Sigmoid colon (tissue), 7 donors: Measurements from ENCODE around the gene KLHL40. TPM values are rescaled to one million over a fixed set of nuclear protein-coding genes. Genes with fewer than 3 reads are reported as not detected.

Experiments used
- DNase-seq: peaks from one replicate; pipeline ENCODE4 v3.0.0-alpha.2; 2019
- H3K27ac ChIP-seq, 4 donors: fragments of 200-600 bp; sonication (generic); one replicate each; pipeline ENCODE4 v1.5.1; 2016 to 2019; ENCODE audit warnings: mild to moderate bottlenecking in 1 of 4
- H3K27me3 ChIP-seq, 3 donors: fragments of 200-600 bp; sonication (generic); one replicate each; pipeline ENCODE4 v1.5.1; 2019; ENCODE audit warnings: mild to moderate bottlenecking in 1 of 3
- H3K36me3 ChIP-seq, 4 donors: fragments of 200-600 bp; sonication (generic); one replicate each; pipeline ENCODE4 v1.5.1; 2016 to 2019
- H3K4me1 ChIP-seq, 4 donors: fragments of 200-600 bp; sonication (generic); one replicate each; pipeline ENCODE4 v1.5.1; 2017 to 2019
- H3K4me3 ChIP-seq, 4 donors: fragments of 200-600 bp; sonication (generic); one replicate each; pipeline ENCODE4 v1.5.1; 2017 to 2019; ENCODE audit warnings: mild to moderate bottlenecking in 2 of 4, moderate library complexity in 1 of 4
- H3K9me3 ChIP-seq, 4 donors: fragments of 200-600 bp in 3 of 4; sonication (generic) in 3 of 4; one replicate each; pipeline versions ENCODE4 v1.5.1 to v1.6.1; 2013 to 2019
- CTCF ChIP-seq, 4 experiments: fragments of 450-650 bp in 3 of 4; fragments of 200-600 bp in 1 of 4; IDR thresholded peaks; one replicate each; pipeline ENCODE4 v1.5.1; 2016 to 2019; ENCODE audit warnings: antibody characterized with exemption in 4 of 4, mild to moderate bottlenecking in 3 of 4, moderate library complexity in 2 of 4
- EP300 ChIP-seq, 4 donors: sonication (generic); formaldehyde crosslinking; IDR thresholded peaks; one replicate each; pipeline ENCODE4 v1.6.1; 2017; ENCODE audit warnings: antibody characterized with exemption in 4 of 4
- POLR2A ChIP-seq, 2 donors: fragments of 450-650 bp; IDR thresholded peaks; one replicate each; pipeline ENCODE4 v1.6.1; 2016; ENCODE audit warnings: antibody characterized with exemption in 2 of 2, mild to moderate bottlenecking in 2 of 2, moderate library complexity in 2 of 2
- POLR2AphosphoS5 ChIP-seq, 4 donors: sonication (generic); formaldehyde crosslinking; IDR thresholded peaks; one replicate each; pipeline ENCODE4 v1.6.1; 2017; ENCODE audit warnings: antibody characterized with exemption in 4 of 4
- WGBS, 2 donors: extraction: QIAGEN DNeasy Blood & Tissue Kit; methylation state at CpG; one replicate each; pipeline ENCODE4 v1.1.7; 2013; 5-methylcytosine and 5-hydroxymethylcytosine counted together
- intact Hi-C: fragments of 100-400 bp; cut with DNase I; formaldehyde crosslinking; loops from one replicate; pipeline ENCODE4 v1.15.1; 2023
- polyA plus RNA-seq, 3 donors: library from polyadenylated mRNA; stranded (reverse); fragments of 200-250 nt; gene quantifications; one replicate each; pipeline ENCODE4 v1.2.3, GENCODE V29; 2013
- total RNA-seq, 4 donors: library from RNA; depleted of rRNA; stranded (reverse); fragments of >200 nt; gene quantifications; one replicate each; pipeline ENCODE4 v1.1.0, GENCODE V29; 2016
- donor health status: healthy with polysubstance abuse.
- donor health status: Bipolar disorder and iron deficiency.
- donor health status: healthy.

The KLHL40 gene
- total and polyA plus RNA-seq, 7 donors: under 0.01 TPM; not detected in 6

- 84 to 89% methylated on average over 9 of the region's 9 CpGs for WGBS, 2 donors
- Histone ChIP-seq H3K4me3 (peak overlapping the region in 2 of 4 donors; percentile 74 to 93), H3K9me3 (no peaks in the 10 kb centered on the region), H3K27ac (peak overlapping the region; percentile 93 to 98 (median 96)), H3K27me3 (no peaks in the 10 kb centered on the region), H3K36me3 (peaks cover 0 to 34% (median 0%) of the 10 kb centered on the region in 4 donors), H3K4me1 (peaks cover 0 to 68% (median 60%) of the 10 kb centered on the region in 4 donors)
- DNase-seq: no peak
- TF ChIP-seq POLR2AphosphoS5 (IDR thresholded peaks at IDR 0.05) (peak in 3 of 4 donors; percentile 23 to 46 (median 42)), POLR2A (IDR thresholded peaks at IDR 0.05) (no peak)
- intact Hi-C loops: loop anchor here (2.0 to 5.0 kb wide), 2 partner anchors 51 to 69 kb away; partner anchors contain the start of genes NKTR and SEC22C
Measured at GRCh38 chr3:42651248-42652091, 33.9 kb upstream of the KLHL40 start.

- TF ChIP-seq EP300 (IDR thresholded peaks at IDR 0.05): no peak
- no peak for TF ChIP-seq POLR2A (IDR thresholded peaks at IDR 0.05)
- no peak for TF ChIP-seq POLR2AphosphoS5 (IDR thresholded peaks at IDR 0.05)
- Histone ChIP-seq H3K27me3 (no peaks in the 10 kb centered on the region), H3K36me3 (peaks cover 0 to 27% (median 0%) of the 10 kb centered on the region in 4 donors), H3K4me1 (peaks cover 0 to 76% (median 63%) of the 10 kb centered on the region in 4 donors), H3K27ac (peak overlapping the region; percentile 93 to 98 (median 96)), H3K9me3 (no peaks in the 10 kb centered on the region), H3K4me3 (peak overlapping the region in 3 of 4 donors; percentile 74 to 96 (median 93))
- no peak for DNase-seq
- 46 to 58% methylated on average over 1 of the region's 1 CpG for WGBS, 2 donors
- intact Hi-C loops: loop anchor here (2.0 to 5.0 kb wide), 2 partner anchors 51 to 70 kb away; partner anchors contain the start of genes NKTR and SEC22C
Measured at GRCh38 chr3:42652251-42652610, 33.1 kb upstream of the KLHL40 start.

- Histone ChIP-seq H3K27me3 (no peaks in the 10 kb centered on the region), H3K27ac (peak overlapping the region; percentile 93 to 98 (median 96)), H3K4me3 (peak overlapping the region; percentile 74 to 96 (median 85)), H3K36me3 (peaks cover 0 to 21% (median 0%) of the 10 kb centered on the region in 4 donors), H3K4me1 (peaks cover 0 to 78% (median 64%) of the 10 kb centered on the region in 4 donors), H3K9me3 (no peaks in the 10 kb centered on the region)
- TF ChIP-seq POLR2AphosphoS5 (IDR thresholded peaks at IDR 0.05): peak; percentile 70 to 91 (median 86)
- no peak for TF ChIP-seq EP300 (IDR thresholded peaks at IDR 0.05)
- peak; percentile 63 to 68 for TF ChIP-seq POLR2A (IDR thresholded peaks at IDR 0.05)
- no peak for TF ChIP-seq CTCF (IDR thresholded peaks at IDR 0.05)
- WGBS, 2 donors: 29 to 38% methylated on average over 7 of the region's 7 CpGs
- DNase-seq: peak; percentile 85
- intact Hi-C loops: loop anchor here (2.0 to 5.0 kb wide), 2 partner anchors 52 to 70 kb away; partner anchors contain the start of genes NKTR and SEC22C
Measured at GRCh38 chr3:42652611-42653302, 32.6 kb upstream of the KLHL40 start.

GRCh38 chr3:42653303-42653559, 32.1 kb upstream of the KLHL40 start:
- Histone ChIP-seq H3K4me1 (peaks cover 0 to 77% (median 62%) of the 10 kb centered on the region in 4 donors), H3K9me3 (no peaks in the 10 kb centered on the region), H3K36me3 (peaks cover 0 to 22% (median under 1%) of the 10 kb centered on the region in 4 donors), H3K27me3 (no peaks in the 10 kb centered on the region), H3K4me3 (peak overlapping the region; percentile 74 to 96 (median 85)), H3K27ac (peak overlapping the region; percentile 93 to 98 (median 96))
- DNase-seq: no peak
- TF ChIP-seq EP300 (IDR thresholded peaks at IDR 0.05) (no peak), POLR2A (IDR thresholded peaks at IDR 0.05) (no peak), POLR2AphosphoS5 (IDR thresholded peaks at IDR 0.05) (no peak), CTCF (IDR thresholded peaks at IDR 0.05) (no peak)
- 41 to 65% methylated on average over 3 of the region's 3 CpGs for WGBS, 2 donors
- intact Hi-C loops: loop anchor here (2.0 to 5.0 kb wide), 2 partner anchors 52 to 71 kb away; partner anchors contain the start of genes NKTR and SEC22C

GRCh38 chr3:42653560-42654330, 31.6 kb upstream of the KLHL40 start, which contains the start of gene ZBTB47:
Gene ZBTB47 (plus strand): TSS chr3:42653697. CDS start chr3:42658356, 4,659 bp downstream.
- WGBS, 2 donors: 7 to 13% methylated on average over 31 of the region's 31 CpGs
- intact Hi-C loops: loop anchor here (2.0 to 5.0 kb wide), 2 partner anchors 53 to 71 kb away; partner anchors contain the start of genes NKTR and SEC22C

More at GRCh38 chr3:42653560-42654330, 31.6 kb upstream of the KLHL40 start, which contains the start of gene ZBTB47:
- Histone ChIP-seq H3K27me3 (no peaks in the 10 kb centered on the region), H3K36me3 (peaks cover 0 to 22% (median 4%) of the 10 kb centered on the region in 4 donors), H3K27ac (peak within 1 kb of the TSS; percentile 93 to 98 (median 96)), H3K4me3 (peak within 1 kb of the TSS; percentile 74 to 96 (median 93)), H3K9me3 (no peaks in the 10 kb centered on the region), H3K4me1 (peaks cover 0 to 80% (median 67%) of the 10 kb centered on the region in 4 donors)
- peak; percentile 88 for DNase-seq
- TF ChIP-seq EP300 (IDR thresholded peaks at IDR 0.05) (no peak), POLR2AphosphoS5 (IDR thresholded peaks at IDR 0.05) (peak in 1 of 4 donors; percentile 42), POLR2A (IDR thresholded peaks at IDR 0.05) (no peak), CTCF (IDR thresholded peaks at IDR 0.05) (peak in 1 of 4 experiments; percentile 10)
